GM23338 (cell line): ENCODE measurements around the gene RAB33B.

Source experiments
- EZH2 ChIP-seq: fragments of 200-600 bp; sonication (generic); IDR thresholded peaks from one replicate; pipeline ENCODE4 v1.8.0; 2017; ENCODE audit warnings: antibody characterized with exemption, mild to moderate bottlenecking, low read depth; ENCODE audit not compliant: unreplicated experiment
- POLR2AphosphoS5 ChIP-seq: IDR thresholded peaks from 2 replicates; pipeline ENCODE4 v1.6.1; 2016; ENCODE audit warnings: antibody characterized with exemption, low read depth
- TF ChIP-seq, protein P1 (sequence below), 2 experiments: fragments of 200-600 bp in 1 of 2; sonication (generic) in 1 of 2; conservative IDR thresholded peaks; 2 replicates each; pipeline versions ENCODE4 v1.5.1 to v1.6.1; 2016 to 2017; ENCODE audit warnings: antibody characterized with exemption in 2 of 2, low read depth in 2 of 2, mild to moderate bottlenecking in 2 of 2, moderate library complexity in 1 of 2

DNA sequence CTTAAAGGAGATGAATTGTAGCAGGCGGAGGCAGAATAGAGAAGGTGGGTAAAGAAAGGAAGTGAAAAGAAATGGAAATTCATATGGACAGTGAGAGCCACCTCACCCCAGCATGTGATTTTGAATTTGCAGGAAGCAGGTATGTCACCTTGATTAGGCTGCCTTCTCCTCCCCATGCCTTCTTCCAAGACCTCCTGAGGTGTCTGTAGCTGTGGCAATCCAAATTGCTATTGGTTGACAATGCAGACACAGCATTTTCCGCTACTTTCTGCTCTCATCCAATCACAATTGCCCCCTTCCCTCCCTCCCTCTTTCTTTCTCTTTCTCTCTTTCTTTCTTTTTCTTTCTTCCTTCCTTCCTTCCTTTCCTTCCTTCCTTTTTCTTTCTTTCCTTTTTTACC is 38.5 kb downstream of the RAB33B start:
- TF ChIP-seq, protein P1, sequence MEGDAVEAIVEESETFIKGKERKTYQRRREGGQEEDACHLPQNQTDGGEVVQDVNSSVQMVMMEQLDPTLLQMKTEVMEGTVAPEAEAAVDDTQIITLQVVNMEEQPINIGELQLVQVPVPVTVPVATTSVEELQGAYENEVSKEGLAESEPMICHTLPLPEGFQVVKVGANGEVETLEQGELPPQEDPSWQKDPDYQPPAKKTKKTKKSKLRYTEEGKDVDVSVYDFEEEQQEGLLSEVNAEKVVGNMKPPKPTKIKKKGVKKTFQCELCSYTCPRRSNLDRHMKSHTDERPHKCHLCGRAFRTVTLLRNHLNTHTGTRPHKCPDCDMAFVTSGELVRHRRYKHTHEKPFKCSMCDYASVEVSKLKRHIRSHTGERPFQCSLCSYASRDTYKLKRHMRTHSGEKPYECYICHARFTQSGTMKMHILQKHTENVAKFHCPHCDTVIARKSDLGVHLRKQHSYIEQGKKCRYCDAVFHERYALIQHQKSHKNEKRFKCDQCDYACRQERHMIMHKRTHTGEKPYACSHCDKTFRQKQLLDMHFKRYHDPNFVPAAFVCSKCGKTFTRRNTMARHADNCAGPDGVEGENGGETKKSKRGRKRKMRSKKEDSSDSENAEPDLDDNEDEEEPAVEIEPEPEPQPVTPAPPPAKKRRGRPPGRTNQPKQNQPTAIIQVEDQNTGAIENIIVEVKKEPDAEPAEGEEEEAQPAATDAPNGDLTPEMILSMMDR (conservative IDR thresholded peaks at IDR 0.05; ENCODE audit: low read depth in 2 of 2), result no peak
- no peak for TF ChIP-seq POLR2AphosphoS5
- TF ChIP-seq EZH2, result no peak
